ENCODE data around the gene RCOR2. TPM values are rescaled to one million over a fixed set of nuclear protein-coding genes. Genes with fewer than 3 reads are reported as not detected.
"Not testable (repeated sequence)": the region's sequence is repeated elsewhere in the genome, so short reads cannot be mapped to it uniquely, and the experiment has no call there.

The RCOR2 gene
- total RNA-seq, 1 donor from 2014 or later, result 7.8 TPM

GRCh38 chr11:63866211-63866610 is 50.8 kb downstream of the RCOR2 start:
- Histone ChIP-seq H3K27me3 (ENCODE audit: control insufficient read depth, insufficient read depth, low read length) (no peaks in the 10 kb centered on the region), H3K36me3 (ENCODE audit: control insufficient read depth, insufficient read depth, low read length) (peaks cover 1% of the 10 kb centered on the region), H3K4me3 (ENCODE audit: low read depth, low read length) (no peak overlapping the region)
- TF ChIP-seq CTCF (IDR thresholded peaks at IDR 0.05; ENCODE audit: insufficient read depth, low read length, poor library complexity, severe bottlenecking), result no peak
- no peak for DNase-seq (ENCODE audit: low read depth)

GRCh38 chr11:63863620-63864019 is 53.3 kb downstream of the RCOR2 start:
- not testable (repeated sequence) for H3K36me3 ChIP-seq (ENCODE audit: control insufficient read depth, insufficient read depth, low read length); H3K27me3 ChIP-seq (ENCODE audit: control insufficient read depth, insufficient read depth, low read length); H3K4me3 ChIP-seq (ENCODE audit: low read depth, low read length); DNase-seq (ENCODE audit: low read depth)

- H3K36me3 ChIP-seq (ENCODE audit: control insufficient read depth, insufficient read depth, low read length), result peaks cover 1% of the 10 kb centered on the region
- no peak for DNase-seq (ENCODE audit: low read depth)
- TF ChIP-seq CTCF (IDR thresholded peaks at IDR 0.05; ENCODE audit: insufficient read depth, low read length, poor library complexity, severe bottlenecking), result no peak
- no peaks in the 10 kb centered on the region for H3K27me3 ChIP-seq (ENCODE audit: control insufficient read depth, insufficient read depth, low read length)
- no peak overlapping the region for H3K4me3 ChIP-seq (ENCODE audit: low read depth, low read length)
Observed at GRCh38 chr11:63862923-63863322, 54.0 kb downstream of the RCOR2 start.

Other genes with a start within 250 kb of the RCOR2 start
- gene ATL3, start 245.8 kb downstream of the RCOR2 start, total RNA-seq, result 42.6 and 42.7 TPM in 2 replicates
- gene RTN3, start 235.7 kb downstream of the RCOR2 start, total RNA-seq, result 102 and 107 TPM in 2 replicates
- gene ZFTA, start 148.4 kb downstream of the RCOR2 start, total RNA-seq, result 25.1 and 59.3 TPM in 2 replicates
- gene SPINDOC, start 103.7 kb downstream of the RCOR2 start, total RNA-seq, result 40.5 and 41.4 TPM in 2 replicates
- gene MARK2, start 78.1 kb downstream of the RCOR2 start, total RNA-seq, result 40.1 and 45.2 TPM in 2 replicates
- 13.8 and 15.6 TPM in 2 replicates for gene NAA40, start 21.8 kb upstream of the RCOR2 start, total RNA-seq
- gene COX8A, start 57.5 kb upstream of the RCOR2 start, total RNA-seq, result 282 and 377 TPM in 2 replicates
- gene OTUB1, start 69.3 kb upstream of the RCOR2 start, total RNA-seq, result 100.0 and 119 TPM in 2 replicates
- 0.13 and 0.14 TPM in 2 replicates for gene FLRT1, start 118.8 kb upstream of the RCOR2 start, total RNA-seq
- 12.3 and 23.5 TPM in 2 replicates for gene MACROD1, start 248.9 kb upstream of the RCOR2 start, total RNA-seq

Measured in kidney epithelial cell (primary cell).